ENCODE measurements around the gene CARD10.

GRCh38 chr22:37529652-37530345, 10.6 kb upstream of the CARD10 start:
- TF ChIP-seq CTCF (conservative IDR thresholded peaks at IDR 0.05) (no peak), EZH2 (IDR thresholded peaks at IDR 0.05; ENCODE audit: low read depth) (no peak)
